GM12875 (cell line): ENCODE results near the gene LRFN3.

Experiments used
- H3K4me3 ChIP-seq: one replicate; pipeline ENCODE4 v1.5.1; 2011; ENCODE audit warnings: low read depth, low read length, control low read depth
- TF ChIP-seq, protein P1 (sequence below): IDR thresholded peaks from 2 replicates; pipeline ENCODE4 v1.5.1; 2011; ENCODE audit warnings: low read depth, mild to moderate bottlenecking, control low read depth, inconsistent platforms, low read length, moderate library complexity, borderline replicate concordance; ENCODE audit not compliant: insufficient read depth

LRFN3 gene

DNA sequence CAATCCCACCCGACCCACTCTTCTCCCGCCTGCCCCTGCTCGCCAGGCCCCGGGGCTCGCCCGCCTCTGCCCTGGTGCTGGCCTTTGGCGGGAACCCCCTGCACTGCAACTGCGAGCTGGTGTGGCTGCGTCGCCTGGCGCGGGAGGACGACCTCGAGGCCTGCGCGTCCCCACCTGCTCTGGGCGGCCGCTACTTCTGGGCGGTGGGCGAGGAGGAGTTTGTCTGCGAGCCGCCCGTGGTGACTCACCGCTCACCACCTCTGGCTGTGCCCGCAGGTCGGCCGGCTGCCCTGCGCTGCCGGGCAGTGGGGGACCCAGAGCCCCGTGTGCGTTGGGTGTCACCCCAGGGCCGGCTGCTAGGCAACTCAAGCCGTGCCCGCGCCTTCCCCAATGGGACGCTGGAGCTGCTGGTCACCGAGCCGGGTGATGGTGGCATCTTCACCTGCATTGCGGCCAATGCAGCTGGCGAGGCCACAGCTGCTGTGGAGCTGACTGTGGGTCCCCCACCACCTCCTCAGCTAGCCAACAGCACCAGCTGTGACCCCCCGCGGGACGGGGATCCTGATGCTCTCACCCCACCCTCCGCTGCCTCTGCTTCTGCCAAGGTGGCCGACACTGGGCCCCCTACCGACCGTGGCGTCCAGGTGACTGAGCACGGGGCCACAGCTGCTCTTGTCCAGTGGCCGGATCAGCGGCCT is 4.1 kb downstream of the LRFN3 start:
- TF ChIP-seq, protein P1, sequence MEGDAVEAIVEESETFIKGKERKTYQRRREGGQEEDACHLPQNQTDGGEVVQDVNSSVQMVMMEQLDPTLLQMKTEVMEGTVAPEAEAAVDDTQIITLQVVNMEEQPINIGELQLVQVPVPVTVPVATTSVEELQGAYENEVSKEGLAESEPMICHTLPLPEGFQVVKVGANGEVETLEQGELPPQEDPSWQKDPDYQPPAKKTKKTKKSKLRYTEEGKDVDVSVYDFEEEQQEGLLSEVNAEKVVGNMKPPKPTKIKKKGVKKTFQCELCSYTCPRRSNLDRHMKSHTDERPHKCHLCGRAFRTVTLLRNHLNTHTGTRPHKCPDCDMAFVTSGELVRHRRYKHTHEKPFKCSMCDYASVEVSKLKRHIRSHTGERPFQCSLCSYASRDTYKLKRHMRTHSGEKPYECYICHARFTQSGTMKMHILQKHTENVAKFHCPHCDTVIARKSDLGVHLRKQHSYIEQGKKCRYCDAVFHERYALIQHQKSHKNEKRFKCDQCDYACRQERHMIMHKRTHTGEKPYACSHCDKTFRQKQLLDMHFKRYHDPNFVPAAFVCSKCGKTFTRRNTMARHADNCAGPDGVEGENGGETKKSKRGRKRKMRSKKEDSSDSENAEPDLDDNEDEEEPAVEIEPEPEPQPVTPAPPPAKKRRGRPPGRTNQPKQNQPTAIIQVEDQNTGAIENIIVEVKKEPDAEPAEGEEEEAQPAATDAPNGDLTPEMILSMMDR = no peak
- H3K4me3 ChIP-seq = no peak overlapping the region

DNA sequence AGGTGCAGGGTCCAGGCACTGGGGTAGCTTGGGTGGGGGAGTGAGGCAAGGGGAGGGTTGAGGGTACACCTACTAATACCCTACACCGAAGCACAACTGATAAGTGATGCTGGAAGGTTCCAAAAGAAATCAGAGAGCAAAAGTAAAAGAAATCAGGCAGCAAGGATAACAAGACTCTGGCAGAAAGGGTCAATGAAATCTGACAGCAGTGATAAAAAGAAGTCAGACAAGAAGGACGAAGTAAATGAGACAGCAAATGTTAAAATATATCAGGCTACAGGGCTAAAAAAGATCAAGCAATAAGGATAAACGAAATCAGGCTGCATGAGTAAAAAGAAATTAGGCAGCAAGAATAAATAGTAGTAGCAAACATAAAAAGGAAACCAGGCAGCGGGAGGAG is 4.7 kb downstream of the LRFN3 start:
- H3K4me3 ChIP-seq = no peak overlapping the region
- TF ChIP-seq, protein P1 = no peak

DNA sequence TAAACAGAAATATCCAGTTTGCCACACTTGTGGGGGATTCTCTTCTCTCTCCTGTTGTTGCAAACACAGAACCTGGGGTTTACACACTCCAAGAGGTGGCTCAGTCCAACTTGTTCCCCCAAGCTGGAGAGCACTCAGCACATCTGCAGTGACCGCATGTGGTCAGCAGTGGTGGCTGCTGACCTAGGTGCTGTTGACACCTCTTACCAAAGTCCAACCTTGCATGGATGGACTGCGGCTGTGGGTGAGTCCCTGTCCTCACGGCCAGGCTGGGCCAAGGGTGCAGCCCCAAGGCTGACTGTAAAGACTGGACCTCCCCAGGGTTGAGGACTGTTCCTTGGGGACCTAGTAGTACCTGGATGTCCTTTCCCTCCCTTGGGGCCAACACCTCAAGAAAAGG is 6.1 kb downstream of the LRFN3 start:
- no peak overlapping the region for H3K4me3 ChIP-seq
- TF ChIP-seq, protein P1 = no peak

DNA sequence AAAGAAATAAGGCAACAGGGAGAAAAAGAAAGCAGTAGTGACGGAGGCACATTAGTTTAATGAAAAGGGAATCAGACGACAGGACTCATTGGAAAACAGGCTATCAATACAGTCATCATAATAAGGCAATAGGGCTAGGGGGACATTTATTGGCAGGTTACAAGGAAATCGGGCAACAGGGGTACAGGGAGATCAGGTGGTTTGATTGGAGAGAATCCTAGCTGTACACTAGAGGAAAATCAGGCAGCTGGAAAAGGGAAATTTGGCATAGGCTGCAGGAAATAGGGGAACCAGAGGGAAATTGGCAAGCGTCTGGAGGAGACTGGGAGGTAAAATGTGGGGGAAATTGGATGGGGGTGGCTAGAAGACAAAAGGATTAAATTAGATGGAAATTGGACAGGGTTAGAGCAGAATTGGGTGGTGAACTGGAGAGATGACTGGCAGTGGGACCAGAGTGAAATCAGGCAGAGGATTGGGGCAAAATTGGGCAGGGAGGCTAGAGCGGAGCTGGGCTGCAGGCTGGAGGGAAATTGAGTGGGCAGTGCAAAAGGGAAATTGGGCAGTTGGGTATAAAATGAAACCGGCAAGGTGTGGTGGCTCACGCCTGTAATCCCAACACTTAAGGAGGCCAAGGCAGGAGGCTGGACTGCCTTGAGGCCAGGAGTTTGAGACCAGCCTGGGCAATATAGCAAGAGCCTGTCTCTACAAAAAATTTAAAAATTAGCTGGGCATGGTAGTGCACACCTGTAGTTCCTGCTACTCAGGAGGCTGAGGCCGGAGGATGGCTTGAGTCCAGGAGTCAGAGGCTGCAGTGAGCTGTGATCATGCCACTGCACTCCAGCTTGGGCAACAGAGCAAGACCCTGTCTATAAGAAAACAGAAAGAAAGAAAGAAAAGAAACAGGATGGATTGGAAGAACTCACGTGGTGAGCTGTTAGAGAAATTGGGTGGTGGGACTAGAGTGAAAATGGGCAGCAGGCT is 7.4 kb downstream of the LRFN3 start:
- TF ChIP-seq, protein P1 = no peak
- no peak overlapping the region for H3K4me3 ChIP-seq

DNA sequence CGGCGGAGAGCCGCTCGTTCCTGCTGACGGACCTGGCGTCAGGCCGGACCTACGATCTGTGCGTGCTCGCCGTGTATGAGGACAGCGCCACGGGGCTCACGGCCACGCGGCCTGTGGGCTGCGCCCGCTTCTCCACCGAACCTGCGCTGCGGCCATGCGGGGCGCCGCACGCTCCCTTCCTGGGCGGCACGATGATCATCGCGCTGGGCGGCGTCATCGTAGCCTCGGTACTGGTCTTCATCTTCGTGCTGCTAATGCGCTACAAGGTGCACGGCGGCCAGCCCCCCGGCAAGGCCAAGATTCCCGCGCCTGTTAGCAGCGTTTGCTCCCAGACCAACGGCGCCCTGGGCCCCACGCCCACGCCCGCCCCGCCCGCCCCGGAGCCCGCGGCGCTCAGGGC is 8.4 kb downstream of the LRFN3 start:
- TF ChIP-seq, protein P1 = no peak
- H3K4me3 ChIP-seq = no peak overlapping the region

DNA sequence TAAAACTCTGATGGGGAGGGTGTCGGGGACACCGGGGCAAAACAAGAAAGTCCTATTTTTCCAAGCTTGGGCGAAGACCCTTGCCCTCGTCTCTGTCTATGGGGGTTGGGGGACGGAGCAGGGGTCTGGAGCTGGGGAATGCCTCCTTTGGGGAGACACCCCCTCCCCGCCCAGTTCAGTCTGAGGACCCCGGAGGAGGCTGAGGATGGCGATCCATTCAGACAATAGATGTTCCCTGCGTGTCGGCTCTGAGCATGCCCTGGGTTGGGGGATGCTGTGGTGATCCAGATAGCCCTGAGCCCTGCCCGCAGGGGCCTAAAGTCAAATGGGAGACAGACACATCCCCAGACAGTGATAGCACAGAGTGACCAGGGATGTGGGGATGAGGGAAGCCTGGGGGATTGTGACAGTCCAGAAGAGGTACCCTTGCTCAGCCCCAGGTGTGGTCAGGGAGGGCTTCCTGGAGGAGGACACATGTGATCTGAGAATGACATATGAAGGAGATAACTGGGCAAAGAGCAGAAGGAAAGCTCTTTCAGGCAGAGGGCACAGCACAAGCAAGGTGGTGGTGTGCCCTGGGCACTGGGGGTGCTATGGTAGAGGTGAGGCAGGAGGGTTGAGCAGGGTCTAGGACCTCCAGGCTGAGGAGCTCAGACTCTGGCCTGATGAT is 9.1 kb downstream of the LRFN3 start:
- TF ChIP-seq, protein P1 = no peak
- no peak overlapping the region for H3K4me3 ChIP-seq
